GM19324 (cell line): ENCODE data around the gene ARHGEF38.

Source experiments
- ATAC-seq: cut with Tn5 transposase; IDR thresholded peaks from one replicate; pipeline ENCODE4 v1.9.1; 2021; ENCODE audit warnings: mild to moderate bottlenecking, moderate library complexity; ENCODE audit not compliant: unreplicated experiment, low FRiP score

Gene ARHGEF38

GRCh38 chr4:105551965-105552746, at the start of gene ARHGEF38:
TSS of gene ARHGEF38 (plus strand) at chr4:105552620. CDS start at chr4:105552766, 146 bp downstream.
- no peak for ATAC-seq

GRCh38 chr4:105503484-105503883, 48.9 kb upstream of the ARHGEF38 start:
- no peak for ATAC-seq

- no peak for ATAC-seq
Observed at GRCh38 chr4:105504744-105505143, 47.7 kb upstream of the ARHGEF38 start.

- peak; percentile 62 for ATAC-seq
Observed at GRCh38 chr4:105509291-105509690, 43.1 kb upstream of the ARHGEF38 start.

- peak; percentile 19 for ATAC-seq
Observed at GRCh38 chr4:105509714-105510113, 42.7 kb upstream of the ARHGEF38 start.

- no peak for ATAC-seq
Observed at GRCh38 chr4:105510245-105510644, 42.2 kb upstream of the ARHGEF38 start.

- no peak for ATAC-seq
Observed at GRCh38 chr4:105520819-105521790, 31.3 kb upstream of the ARHGEF38 start.

GRCh38 chr4:105526656-105527055, 25.8 kb upstream of the ARHGEF38 start:
- no peak for ATAC-seq

- no peak for ATAC-seq
Observed at GRCh38 chr4:105527081-105527480, 25.3 kb upstream of the ARHGEF38 start.

GRCh38 chr4:105536601-105537000, 15.8 kb upstream of the ARHGEF38 start:
- ATAC-seq: no peak

- no peak for ATAC-seq
Observed at GRCh38 chr4:105541420-105541819, 11.0 kb upstream of the ARHGEF38 start.

GRCh38 chr4:105542039-105542438, 10.4 kb upstream of the ARHGEF38 start:
- no peak for ATAC-seq

- ATAC-seq: no peak
Observed at GRCh38 chr4:105543346-105543745, 9.1 kb upstream of the ARHGEF38 start.

- ATAC-seq: no peak
Observed at GRCh38 chr4:105543881-105544280, 8.5 kb upstream of the ARHGEF38 start.

GRCh38 chr4:105544520-105545286, 7.7 kb upstream of the ARHGEF38 start:
- no peak for ATAC-seq

- ATAC-seq: no peak
Observed at GRCh38 chr4:105546086-105546485, 6.3 kb upstream of the ARHGEF38 start.

- ATAC-seq: no peak
Observed at GRCh38 chr4:105547769-105548168, 4.7 kb upstream of the ARHGEF38 start.

- ATAC-seq: no peak
Observed at GRCh38 chr4:105548483-105548882, 3.9 kb upstream of the ARHGEF38 start.

- ATAC-seq: no peak
Observed at GRCh38 chr4:105550641-105551040, 1.8 kb upstream of the ARHGEF38 start.

GRCh38 chr4:105555409-105555808, 3.0 kb downstream of the ARHGEF38 start:
- ATAC-seq: no peak

- no peak for ATAC-seq
Observed at GRCh38 chr4:105556206-105556605, 3.8 kb downstream of the ARHGEF38 start.
